HCT116 (cell line): Measurements from ENCODE around the gene TUB. TPM values are rescaled to one million over a fixed set of nuclear protein-coding genes. Genes with fewer than 3 reads are reported as not detected.

ENCODE experiments used
- total RNA-seq: library from RNA; stranded (reverse); gene quantifications from one replicate; pipeline ENCODE4 v1.2.1, GENCODE V29; 2021; ENCODE audit not compliant: unreplicated experiment

The TUB gene
- total RNA-seq, 1 experiment from 2014 or later, result 0.02 TPM

Other genes with a start within 250 kb of the TUB start
- gene OR10A6, start 149.9 kb upstream of the TUB start, total RNA-seq, result not detected
- gene OR10A3, start 139.5 kb upstream of the TUB start, total RNA-seq, result not detected
- gene NLRP10, start 115.8 kb upstream of the TUB start, total RNA-seq, result not detected
- 313 TPM for gene EIF3F, start 93.9 kb upstream of the TUB start, total RNA-seq
- gene RIC3, start 87.8 kb downstream of the TUB start, total RNA-seq, result not detected
- 0.27 TPM for gene LMO1, start 182.7 kb downstream of the TUB start, total RNA-seq